Measurements from ENCODE around the gene AARSD1. TPM values are rescaled to one million over a fixed set of nuclear protein-coding genes. Genes with fewer than 3 reads are reported as not detected.
"Not testable (repeated sequence)": the region's sequence is repeated elsewhere in the genome, so short reads cannot be mapped to it uniquely, and the experiment has no call there.

AARSD1 gene
- total and polyA plus RNA-seq, 7 experiments from 2014 or later, result 45.2 to 86.7 (median 48.5) TPM

- intact Hi-C loops (cut with micrococcal nuclease), result no loop called here
- ATAC-seq (no peak), DNase-seq (no peak)
- H3K36me3 ChIP-seq (ENCODE audit: control insufficient read depth in 2 of 3, insufficient read depth in 3 of 3, low read length in 3 of 3), result no peaks in the 10 kb centered on the region
- no peaks in the 10 kb centered on the region for H3K27me3 ChIP-seq (ENCODE audit: control insufficient read depth in 2 of 2, insufficient read depth in 2 of 2, low read length in 2 of 2)
- H3K27me3 Mint-ChIP-seq, result peaks cover 0 to 25% (median 5%) of the 10 kb centered on the region in 5 donors
- H3K4me1 Mint-ChIP-seq, result peaks cover 0 to 3% (median 0%) of the 10 kb centered on the region in 7 donors
- no peaks in the 10 kb centered on the region for H3K4me1 ChIP-seq (ENCODE audit: control insufficient read depth in 2 of 2, insufficient read depth in 2 of 2, low read length in 2 of 2)
- H3K36me3 Mint-ChIP-seq, result no peaks in the 10 kb centered on the region
- ChIA-PET CTCF (no interaction called here), POLR2A (interaction anchor here (0.7 kb wide), 1 partner anchor 225 kb away, joined by 6 read pairs; no protein-coding TSS in a partner anchor)
- no peak overlapping the region for H3K4me3 Mint-ChIP-seq
- no peaks in the 10 kb centered on the region for H3K9me3 Mint-ChIP-seq
- no peak overlapping the region for H3K27ac Mint-ChIP-seq
- H3K4me3 ChIP-seq (ENCODE audit: low read length), result no peak overlapping the region
- H3K9me3 ChIP-seq (ENCODE audit: control insufficient read depth in 2 of 3, low read length in 3 of 3), result no peaks in the 10 kb centered on the region
- H3K27ac ChIP-seq (ENCODE audit: low read depth, low read length), result no peak overlapping the region
Measured at GRCh38 chr17:42917236-42917603, 47.0 kb downstream of the AARSD1 start.

- H3K4me1 Mint-ChIP-seq; H3K4me3 Mint-ChIP-seq; H3K27ac Mint-ChIP-seq; CTCF ChIA-PET; H3K36me3 ChIP-seq (ENCODE audit: control insufficient read depth in 2 of 3, insufficient read depth in 3 of 3, low read length in 3 of 3); H3K9me3 ChIP-seq (ENCODE audit: control insufficient read depth in 2 of 3, low read length in 3 of 3); H3K4me3 ChIP-seq (ENCODE audit: low read length); H3K27me3 ChIP-seq (ENCODE audit: control insufficient read depth in 2 of 2, insufficient read depth in 2 of 2, low read length in 2 of 2); H3K36me3 Mint-ChIP-seq; ATAC-seq; H3K4me1 ChIP-seq (ENCODE audit: control insufficient read depth in 2 of 2, insufficient read depth in 2 of 2, low read length in 2 of 2); H3K27ac ChIP-seq (ENCODE audit: low read depth, low read length); intact Hi-C loops (cut with micrococcal nuclease); DNase-seq; H3K9me3 Mint-ChIP-seq: not testable (repeated sequence)
- POLR2A ChIA-PET, result interaction anchor here (0.7 kb wide), 1 partner anchor 224 kb away, joined by 6 read pairs; no protein-coding TSS in a partner anchor
- H3K27me3 Mint-ChIP-seq, result peaks cover 0 to 21% (median 5%) of the 10 kb centered on the region in 5 donors
Measured at GRCh38 chr17:42916388-42917235, 47.6 kb downstream of the AARSD1 start.

- H3K27ac ChIP-seq (ENCODE audit: low read depth, low read length); H3K9me3 ChIP-seq (ENCODE audit: control insufficient read depth in 2 of 3, low read length in 3 of 3); ATAC-seq; H3K36me3 ChIP-seq (ENCODE audit: control insufficient read depth in 2 of 3, insufficient read depth in 3 of 3, low read length in 3 of 3); POLR2A ChIA-PET; H3K27ac Mint-ChIP-seq; H3K4me1 Mint-ChIP-seq; H3K36me3 Mint-ChIP-seq; DNase-seq; intact Hi-C loops (cut with micrococcal nuclease); H3K27me3 ChIP-seq (ENCODE audit: control insufficient read depth in 2 of 2, insufficient read depth in 2 of 2, low read length in 2 of 2); H3K9me3 Mint-ChIP-seq; H3K4me1 ChIP-seq (ENCODE audit: control insufficient read depth in 2 of 2, insufficient read depth in 2 of 2, low read length in 2 of 2); H3K4me3 Mint-ChIP-seq; CTCF ChIA-PET; H3K4me3 ChIP-seq (ENCODE audit: low read length): not testable (repeated sequence)
- H3K27me3 Mint-ChIP-seq, result peaks cover 0 to 18% (median 12%) of the 10 kb centered on the region in 5 donors
Measured at GRCh38 chr17:42915288-42915687, 49.0 kb downstream of the AARSD1 start.

GRCh38 chr17:42913981-42914617, 50.2 kb downstream of the AARSD1 start:
- no peaks in the 10 kb centered on the region for H3K27me3 ChIP-seq (ENCODE audit: control insufficient read depth in 2 of 2, insufficient read depth in 2 of 2, low read length in 2 of 2)
- Mint-ChIP-seq H3K4me1 (no peaks in the 10 kb centered on the region), H3K9me3 (no peaks in the 10 kb centered on the region), H3K27me3 (peaks cover 0 to 13% (median 8%) of the 10 kb centered on the region in 5 donors), H3K27ac (no peak overlapping the region), H3K36me3 (no peaks in the 10 kb centered on the region), H3K4me3 (no peak overlapping the region)
- DNase-seq (no peak), ATAC-seq (no peak)
- H3K4me1 ChIP-seq (ENCODE audit: control insufficient read depth in 2 of 2, insufficient read depth in 2 of 2, low read length in 2 of 2), result no peaks in the 10 kb centered on the region
- ChIA-PET CTCF (no interaction called here), POLR2A (no interaction called here)
- intact Hi-C loops (cut with micrococcal nuclease), result no loop called here
- no peak overlapping the region for H3K4me3 ChIP-seq (ENCODE audit: low read length)
- no peaks in the 10 kb centered on the region for H3K36me3 ChIP-seq (ENCODE audit: control insufficient read depth in 2 of 3, insufficient read depth in 3 of 3, low read length in 3 of 3)
- no peak overlapping the region for H3K27ac ChIP-seq (ENCODE audit: low read depth, low read length)
- no peaks in the 10 kb centered on the region for H3K9me3 ChIP-seq (ENCODE audit: control insufficient read depth in 2 of 3, low read length in 3 of 3)

GRCh38 chr17:42913522-42913921, 50.7 kb downstream of the AARSD1 start:
- Histone ChIP-seq H3K4me3 (ENCODE audit: low read length) (no peak overlapping the region), H3K27ac (ENCODE audit: low read depth, low read length) (no peak overlapping the region), H3K9me3 (ENCODE audit: control insufficient read depth in 2 of 3, low read length in 3 of 3) (no peaks in the 10 kb centered on the region), H3K4me1 (ENCODE audit: control insufficient read depth in 2 of 2, insufficient read depth in 2 of 2, low read length in 2 of 2) (no peaks in the 10 kb centered on the region), H3K36me3 (ENCODE audit: control insufficient read depth in 2 of 3, insufficient read depth in 3 of 3, low read length in 3 of 3) (no peaks in the 10 kb centered on the region), H3K27me3 (ENCODE audit: control insufficient read depth in 2 of 2, insufficient read depth in 2 of 2, low read length in 2 of 2) (no peaks in the 10 kb centered on the region)
- intact Hi-C loops (cut with micrococcal nuclease), result no loop called here
- Mint-ChIP-seq H3K4me3 (no peak overlapping the region), H3K36me3 (no peaks in the 10 kb centered on the region), H3K4me1 (no peaks in the 10 kb centered on the region), H3K27me3 (peaks cover 0 to 13% (median 8%) of the 10 kb centered on the region in 5 donors), H3K9me3 (no peaks in the 10 kb centered on the region), H3K27ac (no peak overlapping the region)
- no peak for DNase-seq
- ATAC-seq, result no peak
- ChIA-PET POLR2A (no interaction called here), CTCF (no interaction called here)

GRCh38 chr17:42908872-42909700, 55.2 kb downstream of the AARSD1 start:
- CTCF ChIA-PET, result no interaction called here
- H3K4me3 Mint-ChIP-seq, result no peak overlapping the region

More at GRCh38 chr17:42908872-42909700, 55.2 kb downstream of the AARSD1 start:
- ATAC-seq (no peak), DNase-seq (no peak)
- intact Hi-C loops (cut with micrococcal nuclease), result no loop called here
- Histone ChIP-seq H3K27ac (ENCODE audit: low read depth, low read length) (no peak overlapping the region), H3K4me3 (ENCODE audit: low read length) (no peak overlapping the region), H3K9me3 (ENCODE audit: control insufficient read depth in 2 of 3, low read length in 3 of 3) (no peaks in the 10 kb centered on the region), H3K4me1 (ENCODE audit: control insufficient read depth in 2 of 2, insufficient read depth in 2 of 2, low read length in 2 of 2) (no peaks in the 10 kb centered on the region), H3K27me3 (ENCODE audit: control insufficient read depth in 2 of 2, insufficient read depth in 2 of 2, low read length in 2 of 2) (no peaks in the 10 kb centered on the region), H3K36me3 (ENCODE audit: control insufficient read depth in 2 of 3, insufficient read depth in 3 of 3, low read length in 3 of 3) (no peaks in the 10 kb centered on the region)
- Mint-ChIP-seq H3K27me3 (peaks cover 0 to 17% (median 11%) of the 10 kb centered on the region in 5 donors), H3K36me3 (no peaks in the 10 kb centered on the region), H3K9me3 (no peaks in the 10 kb centered on the region), H3K27ac (no peak overlapping the region), H3K4me1 (no peaks in the 10 kb centered on the region)
- POLR2A ChIA-PET, result no interaction called here
